GM23338 (cell line): Measurements from ENCODE around the gene GPD2. TPM values are rescaled to one million over a fixed set of nuclear protein-coding genes. Genes with fewer than 3 reads are reported as not detected.

ENCODE experiments used
- ATAC-seq: fragments of 200-7000 bp; cut with Tn5 transposase; 3 replicates; pipeline ENCODE4 v1.9.1; 2020
- DNase-seq: peaks from one replicate; pipeline ENCODE4 v3.0.0-alpha.2; 2015; ENCODE audit warnings: low spot score
- H2AFZ ChIP-seq: fragments of 200-600 bp; sonication (generic); 2 replicates; pipeline ENCODE4 v1.8.0; 2016; ENCODE audit warnings: antibody characterized with exemption, mild to moderate bottlenecking, moderate library complexity
- H3F3A ChIP-seq: fragments of 200-600 bp; sonication (generic); replicated peaks from 2 replicates; pipeline ENCODE4 v1.8.0; 2017; ENCODE audit warnings: antibody characterized with exemption, mixed run types, low read depth
- H3K27ac ChIP-seq: fragments of 200-600 bp; sonication (generic); 2 replicates; pipeline ENCODE4 v1.6.1; 2016; ENCODE audit warnings: low read depth
- H3K27me3 ChIP-seq: fragments of 200-600 bp; sonication (generic); 2 replicates; pipeline ENCODE4 v1.8.0; 2016; ENCODE audit warnings: mild to moderate bottlenecking, mixed run types, moderate library complexity; ENCODE audit not compliant: insufficient read depth
- H3K36me3 ChIP-seq: fragments of 200-600 bp; sonication (generic); 2 replicates; pipeline ENCODE4 v1.8.0; 2016; ENCODE audit warnings: mild to moderate bottlenecking; ENCODE audit not compliant: insufficient read depth
- H3K4me1 ChIP-seq: fragments of 200-600 bp; sonication (generic); 2 replicates; pipeline ENCODE4 v1.8.0; 2016; ENCODE audit warnings: mild to moderate bottlenecking, moderate library complexity; ENCODE audit not compliant: insufficient read depth
- H3K4me2 ChIP-seq: fragments of 200-600 bp; sonication (generic); 2 replicates; pipeline ENCODE4 v1.7.1; 2017; ENCODE audit warnings: mixed run types
- H3K4me3 ChIP-seq: fragments of 200-600 bp; sonication (generic); 2 replicates; pipeline ENCODE4 v1.6.1; 2016; ENCODE audit warnings: mixed run types
- H3K79me2 ChIP-seq: fragments of 200-600 bp; sonication (generic); replicated peaks from 2 replicates; pipeline ENCODE4 v1.8.0; 2017; ENCODE audit warnings: mild to moderate bottlenecking; ENCODE audit not compliant: insufficient read depth
- H3K9me2 ChIP-seq: fragments of 200-600 bp; sonication (generic); 2 replicates; pipeline ENCODE4 v1.8.0; 2017; ENCODE audit not compliant: insufficient read depth
- H4K20me1 ChIP-seq: fragments of 200-600 bp; sonication (generic); replicated peaks from 2 replicates; pipeline ENCODE4 v1.8.0; 2017; ENCODE audit warnings: mild to moderate bottlenecking; ENCODE audit not compliant: insufficient read depth
- H3K27ac Mint-ChIP-seq: 2 replicates; pipeline ENCODE4 v1.8.0; 2020; ENCODE audit warnings: inconsistent platforms, mild to moderate bottlenecking, moderate library complexity, mixed read lengths
- H3K27me3 Mint-ChIP-seq: 3 replicates; pipeline ENCODE4 v1.8.0; 2022; ENCODE audit warnings: low read depth, mild to moderate bottlenecking, moderate library complexity, mixed read lengths, inconsistent platforms; ENCODE audit not compliant: insufficient read depth, poor library complexity
- H3K36me3 Mint-ChIP-seq: 3 replicates; pipeline ENCODE4 v1.8.0; 2021; ENCODE audit warnings: low read depth, mild to moderate bottlenecking, inconsistent platforms, moderate library complexity, mixed read lengths
- H3K4me1 Mint-ChIP-seq: 3 replicates; pipeline ENCODE4 v1.8.0; 2020; ENCODE audit warnings: mild to moderate bottlenecking, inconsistent platforms, mixed read lengths
- H3K4me3 Mint-ChIP-seq: 3 replicates; pipeline ENCODE4 v1.8.0; 2021; ENCODE audit warnings: moderate library complexity, mild to moderate bottlenecking, inconsistent platforms, mixed read lengths
- H3K9me3 Mint-ChIP-seq: 3 replicates; pipeline ENCODE4 v1.8.0; 2020; ENCODE audit warnings: moderate library complexity, mild to moderate bottlenecking, inconsistent platforms, mixed read lengths
- EZH2 ChIP-seq: fragments of 200-600 bp; sonication (generic); IDR thresholded peaks from one replicate; pipeline ENCODE4 v1.8.0; 2017; ENCODE audit warnings: antibody characterized with exemption, mild to moderate bottlenecking, low read depth; ENCODE audit not compliant: unreplicated experiment
- EZH2phosphoT487 ChIP-seq: fragments of 200-600 bp; sonication (generic); IDR thresholded peaks from one replicate; pipeline ENCODE4 v1.8.1; 2018; ENCODE audit warnings: antibody characterized with exemption; ENCODE audit not compliant: unreplicated experiment
- JUNB ChIP-seq: IDR thresholded peaks from one replicate; pipeline ENCODE4 v1.6.1; 2016; ENCODE audit warnings: antibody characterized with exemption; ENCODE audit not compliant: unreplicated experiment
- NANOG ChIP-seq: IDR thresholded peaks from 2 replicates; pipeline ENCODE4 v1.6.1; 2016; ENCODE audit warnings: antibody characterized with exemption, borderline replicate concordance
- POLR2AphosphoS5 ChIP-seq: IDR thresholded peaks from 2 replicates; pipeline ENCODE4 v1.6.1; 2016; ENCODE audit warnings: antibody characterized with exemption, low read depth
- STAT1 ChIP-seq: IDR thresholded peaks from one replicate; pipeline ENCODE4 v1.6.1; 2016; ENCODE audit warnings: antibody characterized with exemption; ENCODE audit not compliant: unreplicated experiment
- ZNF114 ChIP-seq: fragments of 250-450 bp; sonication (Bioruptor Pico); IDR thresholded peaks from 2 replicates; pipeline ENCODE4 v1.5.0; 2020; ENCODE audit warnings: mild to moderate bottlenecking, moderate library complexity
- ZNF331 ChIP-seq: fragments of 250-450 bp; sonication (Bioruptor Pico); IDR thresholded peaks from 2 replicates; pipeline ENCODE4 v1.5.0; 2020; ENCODE audit warnings: low read depth, mild to moderate bottlenecking, moderate library complexity
- polyA plus RNA-seq: library from polyadenylated mRNA; unstranded; fragments of >200 nt; fragmentation: Nextera tagmentation; extraction: Ambion mirVana; gene quantifications from 2 replicates; pipeline ENCODE4 v1.2.1, GENCODE V29; 2016
- total RNA-seq: library from RNA; depleted of rRNA; stranded (reverse); fragments of >200 nt; shearing (Covaris generic); gene quantifications from 2 replicates; pipeline ENCODE4 v1.2.3, GENCODE V29; 2014
- TF ChIP-seq, protein P1 (sequence below): fragments of 250-450 bp; sonication (Bioruptor Pico); IDR thresholded peaks from 2 replicates; pipeline ENCODE4 v1.5.0; 2020; ENCODE audit warnings: mild to moderate bottlenecking, moderate library complexity
- TF ChIP-seq, protein P2 (sequence below): IDR thresholded peaks from one replicate; pipeline ENCODE4 v1.6.1; 2018; ENCODE audit warnings: antibody characterized with exemption; ENCODE audit not compliant: unreplicated experiment

GPD2 gene
- total and polyA plus RNA-seq, 2 experiments from 2014 or later: 9.4 to 67.4 TPM

DNA sequence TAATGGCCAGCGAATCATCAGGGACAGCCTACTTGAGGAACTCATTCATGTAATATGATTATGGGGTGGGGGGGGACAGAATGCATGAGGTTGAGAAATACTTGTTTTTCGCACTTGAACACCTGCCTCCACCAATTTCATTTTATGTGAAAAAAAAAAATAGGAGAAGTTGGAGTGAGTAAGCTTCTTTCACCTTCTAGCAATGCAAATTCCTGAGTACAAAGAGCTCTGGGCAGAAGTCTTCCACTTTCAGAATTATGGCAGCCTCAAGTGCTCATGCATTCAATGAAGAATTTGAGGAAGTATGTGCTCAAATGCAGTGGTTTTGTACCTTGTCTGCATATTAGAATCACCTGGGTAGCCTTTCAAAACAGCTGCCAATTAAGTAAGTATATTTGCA lies 40.1 kb upstream of the GPD2 start:
- Histone ChIP-seq H3K36me3 (no peaks in the 10 kb centered on the region), H3K27ac (no peak overlapping the region), H3K79me2 (no peaks in the 10 kb centered on the region), H3K9me2 (no peaks in the 10 kb centered on the region; the same call in 1 of the 2 replicates), H3K27me3 (peaks cover 20% of the 10 kb centered on the region), H2AFZ (no peak overlapping the region), H3K4me1 (no peaks in the 10 kb centered on the region), H3K4me3 (no peak overlapping the region), H3F3A (no peaks in the 10 kb centered on the region), H3K4me2 (no peak overlapping the region), H4K20me1 (no peaks in the 10 kb centered on the region)
- H3K4me3 Mint-ChIP-seq: no peak overlapping the region
- H3K9me3 Mint-ChIP-seq: peaks cover 8% of the 10 kb centered on the region
- H3K36me3 Mint-ChIP-seq: 0 out of 3 replicates have a peak, but pooled peaks cover 7% of the 10 kb centered on the region
- ATAC-seq (no peak), DNase-seq (no peak)
- H3K27me3 Mint-ChIP-seq: peaks cover 20% of the 10 kb centered on the region
- no peak overlapping the region for H3K27ac Mint-ChIP-seq
- H3K4me1 Mint-ChIP-seq: peaks cover 10% of the 10 kb centered on the region
- TF ChIP-seq, protein P1, sequence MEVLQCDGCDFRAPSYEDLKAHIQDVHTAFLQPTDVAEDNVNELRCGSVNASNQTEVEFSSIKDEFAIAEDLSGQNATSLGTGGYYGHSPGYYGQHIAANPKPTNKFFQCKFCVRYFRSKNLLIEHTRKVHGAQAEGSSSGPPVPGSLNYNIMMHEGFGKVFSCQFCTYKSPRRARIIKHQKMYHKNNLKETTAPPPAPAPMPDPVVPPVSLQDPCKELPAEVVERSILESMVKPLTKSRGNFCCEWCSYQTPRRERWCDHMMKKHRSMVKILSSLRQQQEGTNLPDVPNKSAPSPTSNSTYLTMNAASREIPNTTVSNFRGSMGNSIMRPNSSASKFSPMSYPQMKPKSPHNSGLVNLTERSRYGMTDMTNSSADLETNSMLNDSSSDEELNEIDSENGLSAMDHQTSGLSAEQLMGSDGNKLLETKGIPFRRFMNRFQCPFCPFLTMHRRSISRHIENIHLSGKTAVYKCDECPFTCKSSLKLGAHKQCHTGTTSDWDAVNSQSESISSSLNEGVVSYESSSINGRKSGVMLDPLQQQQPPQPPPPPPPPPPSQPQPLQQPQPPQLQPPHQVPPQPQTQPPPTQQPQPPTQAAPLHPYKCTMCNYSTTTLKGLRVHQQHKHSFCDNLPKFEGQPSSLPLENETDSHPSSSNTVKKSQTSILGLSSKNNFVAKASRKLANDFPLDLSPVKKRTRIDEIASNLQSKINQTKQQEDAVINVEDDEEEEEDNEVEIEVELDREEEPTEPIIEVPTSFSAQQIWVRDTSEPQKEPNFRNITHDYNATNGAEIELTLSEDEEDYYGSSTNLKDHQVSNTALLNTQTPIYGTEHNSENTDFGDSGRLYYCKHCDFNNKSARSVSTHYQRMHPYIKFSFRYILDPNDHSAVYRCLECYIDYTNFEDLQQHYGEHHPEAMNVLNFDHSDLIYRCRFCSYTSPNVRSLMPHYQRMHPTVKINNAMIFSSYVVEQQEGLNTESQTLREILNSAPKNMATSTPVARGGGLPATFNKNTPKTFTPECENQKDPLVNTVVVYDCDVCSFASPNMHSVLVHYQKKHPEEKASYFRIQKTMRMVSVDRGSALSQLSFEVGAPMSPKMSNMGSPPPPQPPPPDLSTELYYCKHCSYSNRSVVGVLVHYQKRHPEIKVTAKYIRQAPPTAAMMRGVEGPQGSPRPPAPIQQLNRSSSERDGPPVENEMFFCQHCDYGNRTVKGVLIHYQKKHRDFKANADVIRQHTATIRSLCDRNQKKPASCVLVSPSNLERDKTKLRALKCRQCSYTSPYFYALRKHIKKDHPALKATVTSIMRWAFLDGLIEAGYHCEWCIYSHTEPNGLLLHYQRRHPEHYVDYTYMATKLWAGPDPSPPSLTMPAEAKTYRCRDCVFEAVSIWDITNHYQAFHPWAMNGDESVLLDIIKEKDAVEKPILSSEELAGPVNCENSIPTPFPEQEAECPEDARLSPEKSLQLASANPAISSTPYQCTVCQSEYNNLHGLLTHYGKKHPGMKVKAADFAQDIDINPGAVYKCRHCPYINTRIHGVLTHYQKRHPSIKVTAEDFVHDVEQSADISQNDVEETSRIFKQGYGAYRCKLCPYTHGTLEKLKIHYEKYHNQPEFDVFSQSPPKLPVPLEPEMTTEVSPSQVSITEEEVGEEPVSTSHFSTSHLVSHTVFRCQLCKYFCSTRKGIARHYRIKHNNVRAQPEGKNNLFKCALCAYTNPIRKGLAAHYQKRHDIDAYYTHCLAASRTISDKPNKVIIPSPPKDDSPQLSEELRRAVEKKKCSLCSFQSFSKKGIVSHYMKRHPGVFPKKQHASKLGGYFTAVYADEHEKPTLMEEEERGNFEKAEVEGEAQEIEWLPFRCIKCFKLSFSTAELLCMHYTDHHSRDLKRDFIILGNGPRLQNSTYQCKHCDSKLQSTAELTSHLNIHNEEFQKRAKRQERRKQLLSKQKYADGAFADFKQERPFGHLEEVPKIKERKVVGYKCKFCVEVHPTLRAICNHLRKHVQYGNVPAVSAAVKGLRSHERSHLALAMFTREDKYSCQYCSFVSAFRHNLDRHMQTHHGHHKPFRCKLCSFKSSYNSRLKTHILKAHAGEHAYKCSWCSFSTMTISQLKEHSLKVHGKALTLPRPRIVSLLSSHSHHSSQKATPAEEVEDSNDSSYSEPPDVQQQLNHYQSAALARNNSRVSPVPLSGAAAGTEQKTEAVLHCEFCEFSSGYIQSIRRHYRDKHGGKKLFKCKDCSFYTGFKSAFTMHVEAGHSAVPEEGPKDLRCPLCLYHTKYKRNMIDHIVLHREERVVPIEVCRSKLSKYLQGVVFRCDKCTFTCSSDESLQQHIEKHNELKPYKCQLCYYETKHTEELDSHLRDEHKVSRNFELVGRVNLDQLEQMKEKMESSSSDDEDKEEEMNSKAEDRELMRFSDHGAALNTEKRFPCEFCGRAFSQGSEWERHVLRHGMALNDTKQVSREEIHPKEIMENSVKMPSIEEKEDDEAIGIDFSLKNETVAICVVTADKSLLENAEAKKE: no peak
- TF ChIP-seq JUNB: no peak
- no peak for TF ChIP-seq EZH2
- no peak for TF ChIP-seq STAT1
- no peak for TF ChIP-seq ZNF331 (CRISPR knock-in tag)
- no peak for TF ChIP-seq NANOG
- TF ChIP-seq EZH2phosphoT487: no peak
- TF ChIP-seq ZNF114 (CRISPR knock-in tag): no peak
- TF ChIP-seq POLR2AphosphoS5: no peak
- TF ChIP-seq, protein P2, sequence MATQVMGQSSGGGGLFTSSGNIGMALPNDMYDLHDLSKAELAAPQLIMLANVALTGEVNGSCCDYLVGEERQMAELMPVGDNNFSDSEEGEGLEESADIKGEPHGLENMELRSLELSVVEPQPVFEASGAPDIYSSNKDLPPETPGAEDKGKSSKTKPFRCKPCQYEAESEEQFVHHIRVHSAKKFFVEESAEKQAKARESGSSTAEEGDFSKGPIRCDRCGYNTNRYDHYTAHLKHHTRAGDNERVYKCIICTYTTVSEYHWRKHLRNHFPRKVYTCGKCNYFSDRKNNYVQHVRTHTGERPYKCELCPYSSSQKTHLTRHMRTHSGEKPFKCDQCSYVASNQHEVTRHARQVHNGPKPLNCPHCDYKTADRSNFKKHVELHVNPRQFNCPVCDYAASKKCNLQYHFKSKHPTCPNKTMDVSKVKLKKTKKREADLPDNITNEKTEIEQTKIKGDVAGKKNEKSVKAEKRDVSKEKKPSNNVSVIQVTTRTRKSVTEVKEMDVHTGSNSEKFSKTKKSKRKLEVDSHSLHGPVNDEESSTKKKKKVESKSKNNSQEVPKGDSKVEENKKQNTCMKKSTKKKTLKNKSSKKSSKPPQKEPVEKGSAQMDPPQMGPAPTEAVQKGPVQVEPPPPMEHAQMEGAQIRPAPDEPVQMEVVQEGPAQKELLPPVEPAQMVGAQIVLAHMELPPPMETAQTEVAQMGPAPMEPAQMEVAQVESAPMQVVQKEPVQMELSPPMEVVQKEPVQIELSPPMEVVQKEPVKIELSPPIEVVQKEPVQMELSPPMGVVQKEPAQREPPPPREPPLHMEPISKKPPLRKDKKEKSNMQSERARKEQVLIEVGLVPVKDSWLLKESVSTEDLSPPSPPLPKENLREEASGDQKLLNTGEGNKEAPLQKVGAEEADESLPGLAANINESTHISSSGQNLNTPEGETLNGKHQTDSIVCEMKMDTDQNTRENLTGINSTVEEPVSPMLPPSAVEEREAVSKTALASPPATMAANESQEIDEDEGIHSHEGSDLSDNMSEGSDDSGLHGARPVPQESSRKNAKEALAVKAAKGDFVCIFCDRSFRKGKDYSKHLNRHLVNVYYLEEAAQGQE: no peak
